SU-DHL-6 (cell line): ENCODE data around the gene LRBA.

Source experiments
- H2AFZ ChIP-seq: fragments of 200-600 bp; sonication (generic); 2 replicates; pipeline ENCODE4 v1.6.1; 2014; ENCODE audit warnings: low read depth, mild to moderate bottlenecking, moderate library complexity, mixed read lengths, antibody characterized with exemption, low read length; ENCODE audit not compliant: severe bottlenecking
- H3F3A ChIP-seq: fragments of 200-600 bp; shearing (Covaris generic); 2 replicates; pipeline ENCODE4 v1.6.0; 2016; ENCODE audit warnings: antibody characterized with exemption, mild to moderate bottlenecking; ENCODE audit not compliant: insufficient read depth
- H3K27ac ChIP-seq: fragments of 200-600 bp; sonication (generic); 2 replicates; pipeline ENCODE4 v1.5.1; 2016; ENCODE audit warnings: low read depth, mild to moderate bottlenecking, low read length, moderate library complexity, mixed read lengths
- H3K27me3 ChIP-seq: fragments of 200-600 bp; sonication (generic), shearing (Covaris generic); 2 replicates; pipeline ENCODE4 v1.6.0; 2014; ENCODE audit warnings: mild to moderate bottlenecking, low read length
- H3K36me3 ChIP-seq: fragments of 200-600 bp; sonication (generic); 2 replicates; pipeline ENCODE4 v1.6.1; 2014; ENCODE audit warnings: mild to moderate bottlenecking, low read length, mixed read lengths
- H3K4me2 ChIP-seq: fragments of 300-600, 200-600 bp; shearing (Covaris generic), sonication (generic); 2 replicates; pipeline ENCODE4 v1.6.0; 2014; ENCODE audit warnings: low read length, low read depth, mild to moderate bottlenecking; ENCODE audit not compliant: poor library complexity, severe bottlenecking
- H3K4me3 ChIP-seq: fragments of 200-600 bp; sonication (generic); 2 replicates; pipeline ENCODE4 v1.5.1; 2014; ENCODE audit warnings: antibody characterized with exemption, low read length, mild to moderate bottlenecking, mixed read lengths; ENCODE audit not compliant: insufficient read depth, poor library complexity, severe bottlenecking
- H3K79me2 ChIP-seq: fragments of 200-600 bp; sonication (generic); 2 replicates; pipeline ENCODE4 v1.6.1; 2014; ENCODE audit warnings: mild to moderate bottlenecking, low read length, moderate library complexity; ENCODE audit not compliant: insufficient read depth
- H3K9ac ChIP-seq: fragments of 200-600 bp; sonication (generic); 2 replicates; pipeline ENCODE4 v1.7.0; 2014; ENCODE audit warnings: mild to moderate bottlenecking, low read length
- H3K9me2 ChIP-seq: fragments of 200-600 bp; sonication (generic); replicated peaks from 2 replicates; pipeline ENCODE4 v1.6.1; 2014; ENCODE audit warnings: low read length; ENCODE audit not compliant: insufficient read depth
- H3K9me3 ChIP-seq: fragments of 200-600 bp; sonication (generic); 2 replicates; pipeline ENCODE4 v1.6.1; 2014; ENCODE audit warnings: low read length, mixed read lengths; ENCODE audit not compliant: insufficient read depth
- H4K20me1 ChIP-seq: fragments of 200-600 bp; sonication (generic); 2 replicates; pipeline ENCODE4 v1.6.1; 2014; ENCODE audit warnings: low read depth, mild to moderate bottlenecking, antibody characterized with exemption, low read length, moderate library complexity, mixed read lengths
- CTCF ChIP-seq: fragments of 200-600 bp; sonication (generic); IDR thresholded peaks from one replicate; pipeline ENCODE4 v1.5.1; 2017; ENCODE audit warnings: antibody characterized with exemption, mild to moderate bottlenecking, low read length, moderate library complexity; ENCODE audit not compliant: insufficient read depth, poor library complexity, severe bottlenecking
- EZH2phosphoT487 ChIP-seq: fragments of 200-600 bp; sonication (generic), shearing (Covaris generic); conservative IDR thresholded peaks from 2 replicates; pipeline ENCODE4 v1.6.1; 2018; ENCODE audit warnings: mild to moderate bottlenecking, antibody characterized with exemption, low read length, moderate library complexity, mixed read lengths

LRBA gene

DNA sequence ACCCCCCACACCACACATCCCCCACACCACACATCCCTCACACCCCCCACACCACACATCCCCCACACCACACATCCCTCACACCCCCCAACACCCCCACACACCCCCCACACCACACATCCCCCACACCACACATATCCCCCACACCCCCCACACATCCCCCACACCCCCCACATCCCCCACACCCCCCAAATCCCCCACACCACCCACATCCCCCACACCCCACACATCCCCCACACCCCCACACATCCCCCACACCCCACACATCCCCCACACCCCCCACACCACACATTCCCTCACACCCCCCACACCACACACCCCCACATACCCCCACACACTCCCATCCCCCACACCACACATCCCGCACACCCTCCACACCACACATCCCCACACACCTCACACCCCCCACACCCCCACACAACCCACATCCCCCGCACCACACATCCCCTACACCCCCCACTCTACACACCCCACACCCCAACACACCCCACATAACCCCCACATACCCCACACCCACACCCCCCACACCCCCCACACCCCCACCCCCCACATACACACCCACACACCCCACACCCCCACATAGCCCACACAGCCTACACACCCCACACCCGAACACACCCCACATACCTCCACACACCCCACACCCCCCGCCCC, 764.0 kb downstream of the LRBA start:
- TF ChIP-seq EZH2phosphoT487 (no peak), CTCF (no peak)

DNA sequence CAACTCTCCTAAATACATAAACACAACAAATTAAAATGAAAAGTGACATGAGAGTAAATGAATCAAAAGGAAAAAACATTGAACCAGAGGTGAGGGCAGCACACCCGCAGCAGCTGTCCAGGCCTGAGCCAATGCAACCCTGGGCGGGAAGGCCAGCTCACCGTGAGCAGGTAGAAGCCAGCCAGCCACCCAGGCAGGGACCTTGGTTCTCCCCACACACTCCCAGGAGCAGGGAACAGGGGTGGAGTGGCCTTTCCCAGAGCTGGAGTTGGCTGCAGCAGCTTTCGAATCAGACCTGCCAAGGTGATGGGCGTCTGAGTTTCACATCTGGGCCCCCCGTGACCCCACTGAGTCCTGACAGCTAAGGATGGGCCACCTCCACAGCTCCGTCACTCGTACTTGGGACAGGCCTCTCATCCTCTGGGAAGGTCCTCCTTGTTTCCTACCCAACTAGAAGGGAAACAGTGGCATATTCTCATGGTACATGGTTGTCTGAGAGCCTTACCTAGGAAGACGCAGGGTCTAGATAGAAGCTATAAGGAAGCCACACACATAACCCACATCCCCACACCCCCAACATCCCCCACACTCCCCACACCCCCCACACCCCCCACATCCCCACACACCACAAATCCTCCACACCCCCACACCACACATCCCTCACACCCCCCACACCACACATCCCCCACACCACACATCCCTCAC, 764.6 kb downstream of the LRBA start:
- no peak overlapping the region for H2AFZ ChIP-seq
- no peaks in the 10 kb centered on the region for H3K79me2 ChIP-seq
- no peak overlapping the region for H3K4me2 ChIP-seq
- H3F3A ChIP-seq = no peaks in the 10 kb centered on the region
- no peak for TF ChIP-seq CTCF
- no peak for TF ChIP-seq EZH2phosphoT487
- H3K36me3 ChIP-seq = no peaks in the 10 kb centered on the region
- H3K27me3 ChIP-seq = no peaks in the 10 kb centered on the region
- H3K9me3 ChIP-seq = no peaks in the 10 kb centered on the region
- H3K9ac ChIP-seq = no peak overlapping the region
- H3K4me3 ChIP-seq = no peak overlapping the region
- no peaks in the 10 kb centered on the region for H4K20me1 ChIP-seq
- no peaks in the 10 kb centered on the region for H3K9me2 ChIP-seq
- H3K27ac ChIP-seq = no peak overlapping the region

More for the DNA sequence above, 764.0 kb downstream of the LRBA start:
- H3K9me2 ChIP-seq = no peaks in the 10 kb centered on the region
- no peaks in the 10 kb centered on the region for H3K79me2 ChIP-seq
- H3K4me3 ChIP-seq = no peak overlapping the region
- H3K36me3 ChIP-seq = no peaks in the 10 kb centered on the region
- no peak overlapping the region for H3K27ac ChIP-seq
- H3K9ac ChIP-seq = no peak overlapping the region
- H2AFZ ChIP-seq = no peak overlapping the region
- H3K27me3 ChIP-seq = no peaks in the 10 kb centered on the region
- no peak overlapping the region for H3K4me2 ChIP-seq
- no peaks in the 10 kb centered on the region for H3F3A ChIP-seq
- no peaks in the 10 kb centered on the region for H3K9me3 ChIP-seq
- H4K20me1 ChIP-seq = no peaks in the 10 kb centered on the region

GRCh38 chr4:150248181-150248580, 766.9 kb downstream of the LRBA start:
- no peak overlapping the region for H3K9ac ChIP-seq
- TF ChIP-seq EZH2phosphoT487 (no peak), CTCF (no peak)
- H3K4me2 ChIP-seq = no peak overlapping the region
- no peaks in the 10 kb centered on the region for H4K20me1 ChIP-seq
- H3K36me3 ChIP-seq = no peaks in the 10 kb centered on the region
- no peaks in the 10 kb centered on the region for H3K79me2 ChIP-seq
- no peak overlapping the region for H3K27ac ChIP-seq
- H3F3A ChIP-seq = no peaks in the 10 kb centered on the region
- no peaks in the 10 kb centered on the region for H3K9me2 ChIP-seq
- no peaks in the 10 kb centered on the region for H3K27me3 ChIP-seq
- no peak overlapping the region for H3K4me3 ChIP-seq
- H3K9me3 ChIP-seq = no peaks in the 10 kb centered on the region
- H2AFZ ChIP-seq = no peak overlapping the region
